HG02763 (cell line): ENCODE results near the gene CALB2.
"Not testable (repeated sequence)": the region's sequence is repeated elsewhere in the genome, so short reads cannot be mapped to it uniquely, and the experiment has no call there.

Source experiments
- ATAC-seq: cut with Tn5 transposase; IDR thresholded peaks from one replicate; pipeline ENCODE4 v1.9.1; 2021; ENCODE audit warnings: mild to moderate bottlenecking, moderate library complexity; ENCODE audit not compliant: unreplicated experiment

Gene CALB2

GRCh38 chr16:71358464-71358998 lies at the start of gene CALB2:
CALB2 (plus strand) TSS chr16:71358723; CDS start chr16:71358793, 70 bp downstream.
- ATAC-seq = peak; percentile 80

DNA sequence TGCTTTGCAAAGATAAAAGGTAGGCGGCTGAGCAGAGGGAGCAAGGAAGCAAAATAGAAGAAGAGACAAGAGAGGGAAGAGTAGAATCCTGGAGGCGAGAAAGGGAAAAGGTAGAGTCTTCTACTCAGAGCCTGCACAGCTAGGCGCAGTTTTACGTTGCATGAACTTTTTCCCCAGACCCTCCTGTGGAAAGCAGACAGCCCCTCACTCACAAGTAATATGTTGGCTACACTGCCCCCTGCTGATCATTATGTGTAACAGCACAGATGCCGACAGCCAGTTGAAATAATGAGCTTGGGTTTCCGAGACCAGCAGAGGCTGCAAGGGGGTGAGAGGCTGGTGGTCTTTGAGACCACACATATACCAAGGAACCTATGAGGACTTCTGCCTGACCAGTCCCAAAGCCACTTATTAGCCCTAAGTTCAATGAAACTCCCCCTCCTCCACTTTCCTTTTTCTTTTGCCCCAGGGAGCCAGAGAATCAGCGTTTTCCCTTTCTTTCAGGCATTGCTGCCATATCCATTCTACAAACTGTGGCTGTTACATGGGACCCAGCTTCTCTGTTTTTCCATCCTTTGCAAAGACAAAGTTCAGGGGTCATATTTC lies 46.9 kb upstream of the CALB2 start:
- no peak for ATAC-seq

GRCh38 chr16:71313591-71313990 lies 44.9 kb upstream of the CALB2 start:
- ATAC-seq = not testable (repeated sequence)

- ATAC-seq = no peak
These were observed 43.3 kb upstream of the CALB2 start for GRCh38 chr16:71315269-71315668.

- no peak for ATAC-seq
These were observed 38.5 kb upstream of the CALB2 start for GRCh38 chr16:71319999-71320398.

DNA sequence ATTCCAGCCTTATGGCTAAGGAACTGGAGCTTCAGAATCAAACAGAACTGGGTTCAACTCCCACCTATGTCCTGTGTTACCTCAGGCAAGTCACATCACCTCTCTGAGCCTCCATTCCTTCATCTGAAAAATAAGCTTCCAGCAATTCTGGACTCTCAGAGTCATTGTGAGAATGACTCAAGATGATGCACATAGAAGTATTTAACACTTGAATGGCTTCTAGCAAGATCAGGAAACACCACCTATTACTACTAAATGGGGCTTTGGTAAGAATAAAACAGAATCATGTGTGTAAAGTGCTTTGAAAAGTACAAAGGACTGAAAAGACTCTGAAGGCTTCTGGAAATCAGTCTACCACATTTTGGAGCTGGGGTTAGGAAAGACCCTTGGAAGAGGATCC lies 30.8 kb upstream of the CALB2 start:
- no peak for ATAC-seq

GRCh38 chr16:71328151-71328550 lies 30.4 kb upstream of the CALB2 start:
- ATAC-seq = no peak

DNA sequence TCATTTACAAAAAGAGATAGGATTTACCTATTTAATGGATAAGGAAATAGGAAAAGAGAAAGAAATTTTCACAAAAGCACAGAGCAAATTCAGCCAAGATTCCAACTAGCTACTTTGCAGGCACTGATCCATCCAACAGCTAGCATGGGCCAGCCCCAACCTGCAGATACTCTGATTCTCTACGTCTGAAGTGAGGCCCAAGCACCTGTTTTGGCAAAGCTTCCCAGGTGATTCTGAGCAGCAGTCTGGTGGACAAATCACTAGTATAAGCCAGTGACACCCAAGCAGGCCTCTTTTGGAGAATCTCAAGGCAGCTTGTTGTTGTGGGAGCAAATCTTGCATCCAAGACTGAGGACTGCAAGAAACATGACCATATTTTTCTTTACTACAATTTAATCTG lies 20.9 kb upstream of the CALB2 start:
- ATAC-seq = no peak

DNA sequence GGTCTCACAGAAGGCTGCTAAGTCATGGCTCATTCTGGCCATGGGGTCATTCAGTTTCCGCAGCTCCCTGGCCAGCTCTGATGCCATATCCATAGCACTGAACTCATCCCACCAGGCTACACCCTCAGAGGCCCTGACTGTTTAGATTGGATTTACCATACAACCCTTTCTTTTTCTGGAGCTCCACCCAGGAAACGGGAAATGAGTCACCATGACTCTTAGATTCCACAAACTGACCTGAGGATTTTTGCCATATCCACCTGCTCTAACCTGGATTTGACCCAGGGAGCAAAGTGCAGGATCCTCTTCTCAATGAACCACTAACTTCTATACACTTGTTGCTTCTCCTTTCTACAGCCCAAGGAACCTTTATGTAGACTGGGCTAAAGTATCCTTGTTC lies 20.3 kb upstream of the CALB2 start:
- no peak for ATAC-seq

GRCh38 chr16:71338632-71339031 lies 19.9 kb upstream of the CALB2 start:
- no peak for ATAC-seq

- ATAC-seq = no peak
These were observed 19.0 kb upstream of the CALB2 start for GRCh38 chr16:71339236-71340171.

GRCh38 chr16:71340406-71340805 lies 18.1 kb upstream of the CALB2 start:
- no peak for ATAC-seq

- ATAC-seq = no peak
These were observed 16.6 kb upstream of the CALB2 start for GRCh38 chr16:71341881-71342280.

DNA sequence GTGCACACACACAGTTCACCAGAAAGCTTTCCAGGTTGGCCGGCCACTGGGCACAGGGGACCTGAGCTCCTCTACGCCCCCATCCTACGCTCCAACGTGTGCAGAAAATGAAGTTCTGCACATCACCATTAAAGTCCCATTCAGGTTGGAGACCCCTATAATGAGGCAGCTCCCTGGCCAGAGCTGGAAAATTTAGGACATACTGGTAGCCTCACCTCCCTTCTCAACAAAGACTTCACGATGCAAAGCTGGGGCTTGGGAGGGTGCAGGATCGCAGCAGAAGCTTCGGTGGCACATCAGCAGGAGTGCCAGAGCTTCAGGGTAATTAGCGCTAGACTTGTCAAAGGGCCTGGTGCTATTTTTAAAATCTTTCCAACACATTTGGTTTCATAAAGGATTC lies 15.4 kb upstream of the CALB2 start:
- no peak for ATAC-seq

- ATAC-seq = no peak
These were observed 14.1 kb upstream of the CALB2 start for GRCh38 chr16:71344315-71344905.

DNA sequence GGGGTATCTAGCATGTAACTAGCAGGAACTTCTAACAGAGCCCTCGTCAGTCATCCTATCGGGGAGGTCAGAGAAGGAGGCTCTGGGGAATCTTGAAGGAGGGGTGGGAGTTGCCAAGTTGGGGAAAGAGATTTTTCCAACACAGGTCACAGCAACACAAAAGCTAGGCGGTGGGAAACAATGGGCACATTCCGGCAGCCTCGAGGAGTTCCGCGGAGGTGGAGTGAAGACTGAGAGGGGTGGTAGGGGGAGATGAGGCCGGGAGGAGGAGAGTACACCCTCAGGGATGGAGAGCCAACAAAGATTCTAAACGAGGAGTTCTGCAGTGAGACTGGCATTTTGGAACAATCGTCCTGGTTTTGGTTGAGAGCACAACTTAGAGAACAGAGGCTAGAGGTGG lies 13.5 kb upstream of the CALB2 start:
- no peak for ATAC-seq

DNA sequence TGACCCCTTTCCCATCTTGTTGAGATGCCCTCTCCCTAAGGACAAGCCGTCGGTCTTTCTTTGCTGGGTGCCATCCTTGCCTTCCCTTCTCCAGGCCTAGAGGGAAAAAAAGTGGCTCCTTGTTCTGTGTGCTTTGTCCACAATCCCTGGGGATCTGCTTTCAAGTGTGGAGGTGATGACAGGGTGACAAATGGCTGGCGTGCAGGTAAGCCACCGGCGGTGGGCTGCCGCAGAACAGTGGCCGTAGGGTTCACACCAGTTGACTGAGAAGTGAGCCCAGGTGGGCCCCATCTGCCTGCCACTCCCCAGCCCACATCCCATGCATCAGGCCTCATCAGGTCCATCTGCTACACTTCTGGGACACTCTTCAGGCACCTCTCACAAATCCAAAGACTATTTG lies 11.4 kb upstream of the CALB2 start:
- ATAC-seq = no peak

DNA sequence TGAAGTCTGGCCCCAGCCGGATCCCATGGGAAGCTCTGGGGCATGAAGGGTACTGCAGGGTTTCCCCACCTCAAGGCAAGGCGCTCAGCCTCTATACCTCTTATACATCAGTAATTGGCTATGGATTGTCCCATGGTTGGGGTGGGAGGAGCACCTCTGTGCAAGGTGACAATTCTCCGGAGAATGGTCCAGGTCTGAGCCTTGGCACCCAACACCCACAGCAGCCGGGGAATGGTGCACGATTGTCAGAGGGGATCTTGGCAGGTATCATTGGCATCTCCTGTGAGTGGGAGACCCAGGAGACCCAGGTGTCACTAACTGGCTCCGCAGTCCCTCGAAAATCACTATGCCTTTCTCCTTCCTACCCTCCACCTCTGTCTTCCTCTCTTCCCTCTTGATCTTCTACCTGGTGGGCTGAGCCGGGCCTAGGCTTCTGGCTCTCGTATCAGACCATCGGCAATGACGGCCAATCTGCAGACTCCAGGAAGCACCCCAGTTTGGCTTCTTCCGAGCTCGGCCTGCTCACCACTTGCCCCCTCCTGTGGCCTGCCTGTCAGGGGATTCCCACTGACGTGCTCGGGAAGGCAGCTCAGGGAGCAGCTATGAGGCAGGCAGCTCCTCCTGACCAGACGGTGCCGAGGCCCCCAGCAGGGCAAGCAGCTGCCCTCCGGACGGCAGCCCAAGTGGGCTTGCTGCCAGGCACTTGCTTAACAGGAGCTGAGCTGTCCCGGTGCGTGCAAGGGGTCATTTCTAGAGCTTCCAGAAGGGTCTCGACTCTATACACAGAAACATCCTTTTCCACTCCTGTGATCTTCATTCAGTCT lies 10.0 kb upstream of the CALB2 start:
- no peak for ATAC-seq

DNA sequence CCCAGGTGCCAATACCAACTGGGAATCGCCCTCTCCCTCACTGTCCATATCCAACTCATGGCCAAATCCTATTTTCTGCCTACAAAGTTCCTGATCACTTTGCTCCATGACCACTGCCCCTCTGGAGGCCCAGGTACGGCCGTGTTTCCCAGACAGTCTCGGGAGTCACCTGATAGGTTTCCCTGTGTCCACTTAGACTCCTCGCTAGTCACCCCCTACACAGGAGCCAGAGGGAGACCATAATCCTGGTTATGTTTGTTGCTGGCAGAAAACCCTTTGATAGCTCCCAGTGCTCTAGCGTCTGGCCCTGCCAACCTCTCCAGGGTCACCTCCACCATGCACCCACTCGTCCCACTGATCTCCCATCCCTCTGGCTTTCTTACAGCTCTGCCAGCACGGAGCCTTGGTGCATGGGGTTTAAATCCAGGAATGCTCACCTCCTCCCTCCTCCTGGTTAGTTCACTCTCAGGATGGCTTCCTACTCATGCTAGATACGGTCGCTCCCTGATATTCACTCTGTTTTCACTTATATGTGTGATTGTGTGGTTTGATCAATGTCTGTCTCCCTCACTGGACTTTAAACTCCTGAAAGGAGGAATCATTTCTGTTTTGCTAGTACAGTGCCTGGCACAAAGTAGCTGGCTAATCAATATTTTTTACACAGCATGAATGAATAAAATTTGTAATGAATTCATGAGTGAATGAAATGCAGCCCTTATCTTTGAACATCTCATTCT lies 7.5 kb upstream of the CALB2 start:
- no peak for ATAC-seq

DNA sequence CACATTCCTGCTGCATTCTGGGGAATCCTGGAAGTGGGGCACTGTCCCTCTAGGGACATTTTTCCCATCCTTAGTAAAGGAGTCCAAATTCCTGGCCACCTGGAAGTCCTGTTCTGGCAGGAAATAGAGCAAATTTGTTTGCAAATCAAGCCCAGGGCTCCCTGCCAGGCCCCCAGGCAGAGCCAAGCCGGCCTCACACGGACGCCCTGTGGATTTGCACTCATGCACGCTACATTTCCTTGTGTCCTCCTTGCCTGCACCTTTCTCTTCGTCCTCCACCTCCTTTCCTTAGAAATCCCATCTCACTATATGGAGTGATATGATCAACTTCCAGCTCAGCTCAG lies 7.0 kb upstream of the CALB2 start:
- no peak for ATAC-seq
